ENCODE measurements around the gene MRPL44. TPM values are rescaled to one million over a fixed set of nuclear protein-coding genes. Genes with fewer than 3 reads are reported as not detected.

Gene MRPL44
- total RNA-seq, 4 donors from 2014 or later, result 19.6 to 27.5 (median 21.5) TPM

DNA sequence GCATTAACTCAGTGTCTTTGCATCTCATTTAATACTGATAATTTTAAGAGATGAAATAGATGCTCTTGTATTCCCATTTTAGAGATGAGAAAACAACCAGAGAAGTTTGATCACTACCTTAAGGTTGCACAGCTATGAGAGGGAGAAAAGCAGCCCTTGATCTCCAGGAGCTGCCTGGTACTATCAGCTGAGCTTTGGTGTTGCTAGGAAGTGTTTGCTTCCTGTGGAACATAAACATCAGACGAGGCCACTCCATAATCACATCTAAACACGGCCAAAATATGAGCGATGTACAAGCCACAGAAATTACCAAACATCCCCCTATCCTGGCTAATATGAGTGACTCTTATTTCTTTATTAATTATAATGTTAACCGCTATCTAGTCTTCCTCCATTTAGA lies 11.5 kb upstream of the MRPL44 start:
- H3K4me3 ChIP-seq (ENCODE audit: low read depth, poor library complexity, severe bottlenecking), result no peak overlapping the region
- WGBS, 2 donors, result 44 to 46% methylated on average over 4 of the region's 4 CpGs

DNA sequence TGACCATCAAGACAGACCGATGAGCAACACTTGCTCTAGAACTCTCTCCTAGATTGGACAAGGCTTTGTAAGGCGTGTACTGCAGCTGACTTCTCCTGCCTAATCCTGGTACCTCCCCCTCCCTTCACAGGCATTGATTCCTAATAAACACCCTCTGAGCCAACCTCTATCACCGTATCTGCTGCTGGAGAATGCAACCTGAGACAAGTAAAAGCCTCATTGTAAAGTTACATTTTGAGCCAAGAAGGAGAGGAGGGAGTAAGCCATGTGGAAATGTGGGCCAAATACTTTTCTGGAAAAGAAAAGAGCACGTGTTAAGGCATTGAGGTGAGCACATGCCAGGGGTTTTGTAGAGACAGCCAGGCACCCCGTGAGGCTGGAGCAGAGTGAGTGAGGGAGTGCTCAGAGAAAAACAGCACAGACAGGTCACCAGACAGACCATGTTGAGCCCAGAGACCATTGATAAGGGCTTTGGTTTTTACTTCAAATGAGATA lies 9.5 kb upstream of the MRPL44 start:
- no peak for DNase-seq (ENCODE audit: low spot score in 2 of 2)
- WGBS, 2 donors, result 31 to 33% methylated on average over 5 of the region's 5 CpGs
- TF ChIP-seq, protein P1, sequence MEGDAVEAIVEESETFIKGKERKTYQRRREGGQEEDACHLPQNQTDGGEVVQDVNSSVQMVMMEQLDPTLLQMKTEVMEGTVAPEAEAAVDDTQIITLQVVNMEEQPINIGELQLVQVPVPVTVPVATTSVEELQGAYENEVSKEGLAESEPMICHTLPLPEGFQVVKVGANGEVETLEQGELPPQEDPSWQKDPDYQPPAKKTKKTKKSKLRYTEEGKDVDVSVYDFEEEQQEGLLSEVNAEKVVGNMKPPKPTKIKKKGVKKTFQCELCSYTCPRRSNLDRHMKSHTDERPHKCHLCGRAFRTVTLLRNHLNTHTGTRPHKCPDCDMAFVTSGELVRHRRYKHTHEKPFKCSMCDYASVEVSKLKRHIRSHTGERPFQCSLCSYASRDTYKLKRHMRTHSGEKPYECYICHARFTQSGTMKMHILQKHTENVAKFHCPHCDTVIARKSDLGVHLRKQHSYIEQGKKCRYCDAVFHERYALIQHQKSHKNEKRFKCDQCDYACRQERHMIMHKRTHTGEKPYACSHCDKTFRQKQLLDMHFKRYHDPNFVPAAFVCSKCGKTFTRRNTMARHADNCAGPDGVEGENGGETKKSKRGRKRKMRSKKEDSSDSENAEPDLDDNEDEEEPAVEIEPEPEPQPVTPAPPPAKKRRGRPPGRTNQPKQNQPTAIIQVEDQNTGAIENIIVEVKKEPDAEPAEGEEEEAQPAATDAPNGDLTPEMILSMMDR (IDR thresholded peaks at IDR 0.05), result no peak
- TF ChIP-seq POLR2A (IDR thresholded peaks at IDR 0.05), result no peak

More for the DNA sequence above, 11.5 kb upstream of the MRPL44 start:
- TF ChIP-seq, protein P1 (IDR thresholded peaks at IDR 0.05), result no peak
- TF ChIP-seq POLR2A (IDR thresholded peaks at IDR 0.05), result no peak
- DNase-seq (ENCODE audit: low spot score in 2 of 2), result no peak
- intact Hi-C loops (cut with DNase I; ENCODE audit: low total_unique reads), result no loop called here

DNA sequence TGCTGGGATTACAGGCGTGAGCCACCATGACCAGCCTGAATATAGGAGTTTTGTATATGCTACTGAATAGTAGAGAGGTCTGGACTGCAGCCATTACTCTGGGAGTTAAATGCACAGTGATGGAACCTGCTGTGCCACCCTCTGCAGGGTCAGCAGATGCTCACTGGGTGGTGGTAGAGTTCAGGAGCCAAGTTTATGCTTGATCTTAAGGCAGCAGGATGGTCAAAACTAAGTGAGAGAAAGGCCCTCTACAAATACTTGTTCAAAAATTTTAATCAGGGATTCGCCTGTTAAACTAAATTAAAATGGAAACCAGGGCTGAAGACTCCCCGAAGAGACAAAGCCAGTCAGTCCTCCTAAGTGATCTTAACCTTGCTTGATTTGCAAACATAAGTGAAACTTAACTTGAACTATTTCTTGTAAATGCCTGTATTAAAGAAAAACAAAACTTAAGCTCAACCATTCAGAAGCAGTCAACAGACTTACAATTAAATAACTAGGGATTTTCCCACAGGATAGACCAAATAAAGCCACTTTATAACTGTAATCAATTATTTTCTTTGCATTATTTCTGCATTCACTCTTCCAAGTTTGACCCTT lies 7.9 kb upstream of the MRPL44 start:
- H3K4me3 ChIP-seq (ENCODE audit: low read depth, poor library complexity, severe bottlenecking), result no peak overlapping the region
- DNase-seq (ENCODE audit: low spot score in 2 of 2), result no peak
- TF ChIP-seq, protein P1 (IDR thresholded peaks at IDR 0.05), result no peak
- TF ChIP-seq POLR2A (IDR thresholded peaks at IDR 0.05), result no peak
- 69 to 73% methylated on average over 3 of the region's 3 CpGs for WGBS, 2 donors
- intact Hi-C loops (cut with DNase I; ENCODE audit: low total_unique reads), result no loop called here

More for the DNA sequence above, 9.5 kb upstream of the MRPL44 start:
- no peak overlapping the region for H3K4me3 ChIP-seq (ENCODE audit: low read depth, poor library complexity, severe bottlenecking)
- intact Hi-C loops (cut with DNase I; ENCODE audit: low total_unique reads), result no loop called here

DNA sequence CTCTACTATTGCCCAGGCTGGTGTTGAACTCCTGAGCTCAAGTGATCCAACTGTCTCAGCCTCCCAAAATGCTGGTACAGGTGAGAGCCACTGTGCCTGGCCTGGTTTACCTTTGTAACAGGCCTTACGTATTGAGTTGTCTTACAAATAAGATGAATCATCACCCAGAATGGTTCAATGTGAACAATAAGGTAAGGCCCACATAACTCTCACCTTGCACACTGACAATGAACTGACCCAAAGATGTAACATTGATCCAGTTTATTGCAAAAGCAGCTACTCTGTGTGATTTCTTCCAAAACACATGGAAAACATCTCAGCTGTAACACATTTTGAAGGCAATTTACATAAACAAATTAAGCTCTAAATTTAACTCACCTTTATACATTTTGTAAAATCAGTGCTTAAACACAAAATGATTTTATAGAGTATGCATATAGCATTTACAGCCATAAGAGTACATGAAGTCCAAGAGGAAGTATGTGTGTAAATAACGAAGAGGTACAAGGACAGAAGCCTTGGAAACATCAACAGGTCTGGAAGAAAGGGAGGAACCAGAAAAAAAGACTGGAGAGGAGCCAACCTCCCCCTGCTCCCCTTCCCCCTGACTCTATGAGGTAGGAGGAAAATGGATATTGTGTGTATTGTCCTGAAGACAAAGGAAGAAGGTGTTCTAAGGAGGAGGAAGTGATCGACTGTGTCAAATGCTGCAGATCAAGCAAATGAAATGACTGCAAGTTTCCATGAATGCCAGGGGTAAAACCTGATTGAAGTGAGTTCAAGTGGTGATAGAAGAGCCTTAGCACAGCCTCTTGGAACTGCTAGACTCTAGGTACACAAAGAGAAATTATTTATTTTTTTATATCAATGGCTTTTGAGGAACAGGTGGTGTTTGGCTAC lies 6.6 kb upstream of the MRPL44 start:
- 70 to 76% methylated on average over 3 of the region's 3 CpGs for WGBS, 2 donors
- no peak for DNase-seq (ENCODE audit: low spot score in 2 of 2)
- intact Hi-C loops (cut with DNase I; ENCODE audit: low total_unique reads), result no loop called here
- H3K4me3 ChIP-seq (ENCODE audit: low read depth, poor library complexity, severe bottlenecking), result no peak overlapping the region
- no peak for TF ChIP-seq POLR2A (IDR thresholded peaks at IDR 0.05)
- TF ChIP-seq, protein P1 (IDR thresholded peaks at IDR 0.05), result no peak

DNA sequence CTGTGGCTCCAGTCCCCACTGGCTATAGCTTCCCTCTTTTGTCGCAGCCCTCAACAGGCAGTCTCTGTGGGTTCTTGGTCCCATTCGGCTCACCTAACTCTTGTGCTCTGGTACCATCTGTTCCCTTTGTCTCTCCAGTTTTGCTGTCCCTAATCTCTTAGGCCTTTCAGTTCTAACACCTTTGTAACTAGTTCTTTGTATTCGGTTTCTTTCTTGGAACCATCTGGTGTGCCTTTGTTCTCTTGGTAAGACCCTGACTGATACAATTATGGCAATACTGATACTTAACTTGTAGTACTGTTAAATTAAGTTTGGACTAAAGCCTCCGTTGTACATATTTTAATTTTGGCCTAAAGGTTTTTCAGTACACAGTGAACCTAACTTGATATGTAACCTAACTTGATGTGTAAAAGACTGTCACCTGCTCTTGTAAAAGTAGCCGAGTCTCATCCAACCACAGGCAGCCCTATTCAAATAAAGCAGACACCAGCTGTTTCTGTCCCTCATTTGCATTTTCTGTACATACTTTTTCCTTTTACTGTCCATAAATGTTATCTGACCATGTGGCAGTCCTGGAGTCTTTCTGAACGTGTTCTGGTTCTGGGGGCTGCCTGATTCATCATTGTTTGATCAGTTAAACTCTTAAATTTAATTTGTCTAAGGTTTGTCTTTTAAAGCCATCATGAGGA lies 4.8 kb upstream of the MRPL44 start:
- 80 to 81% methylated on average over 6 of the region's 6 CpGs for WGBS, 2 donors
- intact Hi-C loops (cut with DNase I; ENCODE audit: low total_unique reads), result no loop called here
- no peak for DNase-seq (ENCODE audit: low spot score in 2 of 2)
- H3K4me3 ChIP-seq (ENCODE audit: low read depth, poor library complexity, severe bottlenecking), result no peak overlapping the region
- TF ChIP-seq POLR2A (IDR thresholded peaks at IDR 0.05), result no peak
- TF ChIP-seq, protein P1 (IDR thresholded peaks at IDR 0.05), result no peak

Data from lower leg skin (tissue), 4 donors.